HG02970 (cell line): ENCODE measurements around the gene PITHD1.
"Not testable (repeated sequence)": the region's sequence is repeated elsewhere in the genome, so short reads cannot be mapped to it uniquely, and the experiment has no call there.

ENCODE experiments used
- ATAC-seq: cut with Tn5 transposase; IDR thresholded peaks from one replicate; pipeline ENCODE4 v1.9.1; 2021; ENCODE audit warnings: mild to moderate bottlenecking, moderate library complexity, moderate number of reproducible peaks; ENCODE audit not compliant: unreplicated experiment, low FRiP score

Gene PITHD1

GRCh38 chr1:23816906-23817305, 38.7 kb downstream of the PITHD1 start:
- ATAC-seq, result no peak

- ATAC-seq, result no peak
These were observed 39.4 kb downstream of the PITHD1 start for GRCh38 chr1:23817633-23818032.

DNA sequence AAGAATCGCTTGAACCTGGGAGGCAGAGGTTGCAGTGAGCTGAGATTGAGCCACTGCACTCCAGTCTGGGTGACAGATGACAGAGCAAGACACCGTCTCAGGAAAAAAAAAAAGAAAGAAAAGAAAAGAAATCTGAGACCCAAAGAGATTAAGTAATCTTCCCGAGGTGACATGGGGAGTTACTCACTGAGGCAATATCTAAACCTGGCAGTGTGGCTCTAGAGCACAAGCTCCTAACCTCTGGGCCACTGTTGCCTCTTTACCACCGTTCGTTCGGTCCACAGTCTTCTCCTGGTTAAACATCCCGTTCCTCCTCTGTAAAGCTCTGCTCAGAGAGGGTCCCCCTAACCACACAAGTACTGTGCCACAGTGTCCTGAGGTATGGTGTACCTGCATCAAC, 45.5 kb downstream of the PITHD1 start:
- no peak for ATAC-seq

GRCh38 chr1:23824711-23825075, 46.5 kb downstream of the PITHD1 start:
- no peak for ATAC-seq

DNA sequence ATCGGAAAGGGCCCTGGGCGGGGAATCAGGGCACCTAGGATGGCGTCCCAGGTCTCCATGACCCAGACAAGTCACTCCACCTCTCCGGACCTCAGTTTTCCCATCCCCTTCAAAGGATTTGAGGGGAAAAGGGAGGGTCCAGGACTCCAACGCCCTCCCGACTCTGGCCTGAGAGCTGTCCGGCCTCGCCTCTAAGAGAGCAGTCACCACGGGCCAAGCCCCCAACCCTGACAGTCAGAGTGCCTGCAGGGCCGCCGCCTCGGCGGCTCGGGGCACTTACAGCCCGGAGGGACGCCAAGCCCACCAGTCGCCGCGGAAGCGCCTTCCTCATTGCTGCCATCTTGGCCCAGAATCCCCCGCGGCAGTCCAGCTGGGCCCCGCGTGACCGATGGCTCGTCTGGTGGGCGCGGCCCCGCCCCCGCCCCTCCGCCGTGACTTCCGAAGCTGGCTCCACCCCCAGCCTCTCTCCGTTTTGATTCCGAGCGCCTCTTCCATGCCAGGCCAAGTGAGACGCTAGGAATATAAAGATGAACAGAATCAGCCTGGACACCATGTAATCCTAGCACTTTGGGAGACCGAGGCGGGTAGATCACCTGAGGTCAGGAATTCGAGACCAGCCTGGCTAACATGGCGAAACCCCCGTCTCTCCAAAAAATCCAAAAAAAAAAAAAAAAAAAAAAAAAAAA, 47.0 kb downstream of the PITHD1 start, which contains the start of gene HMGCL:
TSS of gene HMGCL (minus strand) at position 354 of the 686 bp plus-strand sequence. CDS start at position 340, 14 bp downstream.
- ATAC-seq, result peak; percentile 81

- ATAC-seq, result no peak
These were observed 47.7 kb downstream of the PITHD1 start for GRCh38 chr1:23825762-23826522.

- not testable (repeated sequence) for ATAC-seq
These were observed 48.4 kb downstream of the PITHD1 start for GRCh38 chr1:23826590-23826989.

DNA sequence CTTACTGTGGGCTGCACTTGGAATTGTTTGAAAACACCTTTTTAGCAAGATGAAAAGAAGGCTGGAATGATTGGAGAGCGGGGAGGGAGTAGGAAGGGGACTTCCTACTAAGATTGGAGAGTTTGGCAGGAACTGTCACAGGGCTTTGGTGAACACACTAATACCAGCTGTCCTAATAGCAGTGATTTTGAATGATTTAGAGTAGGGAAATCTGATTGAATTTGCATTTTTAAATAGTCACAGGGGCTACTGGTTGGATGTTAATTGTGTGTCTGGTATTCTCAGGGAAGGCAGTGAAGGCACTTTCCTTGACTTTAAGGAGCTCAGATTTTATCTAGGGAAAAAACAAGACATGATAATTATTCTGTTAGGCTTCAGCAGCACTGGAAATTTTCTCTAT, 49.5 kb downstream of the PITHD1 start:
- no peak for ATAC-seq

- ATAC-seq, result not testable (repeated sequence)
These were observed 55.9 kb downstream of the PITHD1 start for GRCh38 chr1:23834156-23834555.

- no peak for ATAC-seq
These were observed 57.8 kb downstream of the PITHD1 start for GRCh38 chr1:23836037-23836436.
